WTC11 (cell line): ENCODE measurements around the gene UBL3. TPM values are rescaled to one million over a fixed set of nuclear protein-coding genes. Genes with fewer than 3 reads are reported as not detected.

Experiments
- ATAC-seq: fragments of 200-7000 bp; cut with Tn5 transposase; 2 replicates; pipeline ENCODE4 v1.10.0; 2021; ENCODE audit warnings: mild to moderate bottlenecking, moderate library complexity
- CTCF ChIA-PET: fragments of 300-600 bp; sonication (Branson Sonifier 250); formaldehyde crosslinking; loops from one replicate; lab custom pipeline; 2021; ENCODE audit warnings: antibody characterized with exemption; lab: Charles Lee
- POLR2A ChIA-PET: fragments of 350-600 bp; sonication (Branson Sonifier 250); formaldehyde crosslinking; loops from one replicate; lab custom pipeline; 2021; ENCODE audit warnings: antibody characterized with exemption; lab: Charles Lee
- DNase-seq: peaks from one replicate; pipeline ENCODE4 v3.0.0; 2021; ENCODE audit warnings: low spot score
- H3K27ac Mint-ChIP-seq: 2 replicates; pipeline ENCODE4 v1.8.0; 2021; ENCODE audit warnings: mixed read lengths
- H3K27me3 Mint-ChIP-seq: 2 replicates; pipeline ENCODE4 v1.8.0; 2021; ENCODE audit warnings: low read depth, mild to moderate bottlenecking, moderate library complexity, mixed read lengths
- H3K36me3 Mint-ChIP-seq: 2 replicates; pipeline ENCODE4 v1.8.0; 2021; ENCODE audit warnings: mixed read lengths
- H3K4me1 Mint-ChIP-seq: 2 replicates; pipeline ENCODE4 v1.8.0; 2022; ENCODE audit warnings: mixed read lengths
- H3K4me3 Mint-ChIP-seq: 2 replicates; pipeline ENCODE4 v1.8.0; 2021; ENCODE audit warnings: mild to moderate bottlenecking, moderate library complexity, mixed read lengths
- H3K9me3 Mint-ChIP-seq: 2 replicates; pipeline ENCODE4 v1.8.0; 2021; ENCODE audit warnings: mixed read lengths
- ATF2 ChIP-seq: sonication (generic); formaldehyde crosslinking; IDR thresholded peaks from 2 replicates; pipeline ENCODE4 v1.8.1; 2022; ENCODE audit warnings: low read depth, missing genetic modification reagents, borderline replicate concordance
- ATF3 ChIP-seq: sonication (generic); formaldehyde crosslinking; conservative IDR thresholded peaks from 2 replicates; pipeline ENCODE4 v1.8.1; 2022; ENCODE audit warnings: mild to moderate bottlenecking, missing genetic modification reagents
- CREM ChIP-seq: sonication (generic); formaldehyde crosslinking; IDR thresholded peaks from 2 replicates; pipeline ENCODE4 v1.8.1; 2022; ENCODE audit warnings: mild to moderate bottlenecking, missing genetic modification reagents, moderate library complexity
- EMX1 ChIP-seq: fragments of 250-450 bp; sonication (Bioruptor Pico); IDR thresholded peaks from 2 replicates; pipeline ENCODE4 v1.8.0; 2021; ENCODE audit warnings: mild to moderate bottlenecking
- ESRRA ChIP-seq: sonication (generic); formaldehyde crosslinking; IDR thresholded peaks from 2 replicates; pipeline ENCODE4 v1.8.1; 2022; ENCODE audit warnings: mild to moderate bottlenecking, missing genetic modification reagents, borderline replicate concordance
- MXD4 ChIP-seq: fragments of 250-450 bp; sonication (Bioruptor Pico); IDR thresholded peaks from 2 replicates; pipeline ENCODE4 v1.8.0; 2021; ENCODE audit warnings: mild to moderate bottlenecking, moderate library complexity, borderline replicate concordance
- NFATC4 ChIP-seq: fragments of 250-450 bp; sonication (Bioruptor Pico); IDR thresholded peaks from 2 replicates; pipeline ENCODE4 v1.9.0; 2021; ENCODE audit warnings: mild to moderate bottlenecking
- NR1H2 ChIP-seq: sonication (generic); formaldehyde crosslinking; IDR thresholded peaks from 2 replicates; pipeline ENCODE4 v1.9.0; 2021; ENCODE audit warnings: mild to moderate bottlenecking, moderate library complexity, missing genetic modification reagents
- NR2C2 ChIP-seq: sonication (generic); formaldehyde crosslinking; IDR thresholded peaks from 2 replicates; pipeline ENCODE4 v1.8.0; 2022; ENCODE audit warnings: mild to moderate bottlenecking, missing genetic modification reagents
- PRDM15 ChIP-seq: sonication (generic); formaldehyde crosslinking; IDR thresholded peaks from 2 replicates; pipeline ENCODE4 v1.8.0; 2022; ENCODE audit warnings: missing genetic modification reagents
- PREB ChIP-seq: sonication (generic); formaldehyde crosslinking; IDR thresholded peaks from 2 replicates; pipeline ENCODE4 v1.8.1; 2022; ENCODE audit warnings: mild to moderate bottlenecking, missing genetic modification reagents, moderate library complexity, borderline replicate concordance
- SMAD4 ChIP-seq: sonication (generic); formaldehyde crosslinking; IDR thresholded peaks from 2 replicates; pipeline ENCODE4 v1.8.0; 2022; ENCODE audit warnings: mild to moderate bottlenecking, missing genetic modification reagents
- SP1 ChIP-seq: sonication (generic); formaldehyde crosslinking; conservative IDR thresholded peaks from 2 replicates; pipeline ENCODE4 v1.8.1; 2022; ENCODE audit warnings: missing genetic modification reagents
- TEAD1 ChIP-seq: sonication (generic); formaldehyde crosslinking; IDR thresholded peaks from 2 replicates; pipeline ENCODE4 v1.8.0; 2022; ENCODE audit warnings: mild to moderate bottlenecking, missing genetic modification reagents
- TP53 ChIP-seq: sonication (generic); formaldehyde crosslinking; IDR thresholded peaks from 2 replicates; pipeline ENCODE4 v1.8.1; 2023; ENCODE audit warnings: mild to moderate bottlenecking, missing genetic modification reagents
- USF2 ChIP-seq: sonication (generic); formaldehyde crosslinking; IDR thresholded peaks from 2 replicates; pipeline ENCODE4 v1.8.1; 2023; ENCODE audit warnings: mild to moderate bottlenecking, missing genetic modification reagents, moderate library complexity
- ZBTB21 ChIP-seq: sonication (generic); formaldehyde crosslinking; IDR thresholded peaks from 2 replicates; pipeline ENCODE4 v1.8.1; 2023; ENCODE audit warnings: mild to moderate bottlenecking, missing genetic modification reagents, borderline replicate concordance
- ZBTB43 ChIP-seq: sonication (generic); formaldehyde crosslinking; IDR thresholded peaks from 2 replicates; pipeline ENCODE4 v1.8.1; 2023; ENCODE audit warnings: mild to moderate bottlenecking, missing genetic modification reagents
- ZNF396 ChIP-seq: fragments of 250-450 bp; sonication (Bioruptor Pico); IDR thresholded peaks from 2 replicates; pipeline ENCODE4 v1.8.0; 2021; ENCODE audit warnings: mild to moderate bottlenecking, moderate library complexity, borderline replicate concordance
- ZNF423 ChIP-seq: fragments of 250-450 bp; sonication (Bioruptor Pico); IDR thresholded peaks from 2 replicates; pipeline ENCODE4 v2.1.2; 2022; ENCODE audit warnings: mild to moderate bottlenecking, moderate library complexity
- total RNA-seq: library from RNA; stranded (reverse); gene quantifications from 3 replicates; pipeline ENCODE4 v1.2.3, GENCODE V29; 2021

UBL3 gene
- total RNA-seq, 1 experiment from 2014 or later: 15.5 TPM

GRCh38 chr13:29810898-29811297 lies 39.5 kb downstream of the UBL3 start:
- Mint-ChIP-seq H3K4me3 (no peak overlapping the region), H3K4me1 (peaks cover 15% of the 10 kb centered on the region), H3K36me3 (no peaks in the 10 kb centered on the region), H3K27ac (no peak overlapping the region), H3K9me3 (no peaks in the 10 kb centered on the region), H3K27me3 (no peaks in the 10 kb centered on the region)
- DNase-seq (no peak), ATAC-seq (no peak)
- ChIA-PET CTCF (interaction anchor here (1.0 to 1.4 kb wide), 2 partner anchors 39 to 304 kb away, joined by 3 read pairs; no protein-coding TSS in a partner anchor), POLR2A (interaction anchor here (0.6 kb wide), 1 partner anchor 668 kb away, joined by 4 read pairs; no protein-coding TSS in a partner anchor)
- TF ChIP-seq EMX1 (CRISPR knock-in tag) (no peak), SMAD4 (no peak), NFATC4 (no peak), ZNF396 (CRISPR knock-in tag) (no peak), ATF3 (CRISPR knock-in tag) (no peak), NR1H2 (CRISPR knock-in tag) (no peak), NR2C2 (CRISPR knock-in tag) (no peak), SP1 (no peak), TEAD1 (no peak), ATF2 (no peak), ESRRA (no peak), MXD4 (CRISPR knock-in tag) (no peak), TP53 (CRISPR knock-in tag) (no peak), ZNF423 (CRISPR knock-in tag) (no peak), USF2 (CRISPR knock-in tag) (no peak), ZBTB43 (CRISPR knock-in tag) (no peak), CREM (CRISPR knock-in tag) (no peak), PRDM15 (no peak), PREB (CRISPR knock-in tag) (no peak), ZBTB21 (no peak)
